ENCODE results near the gene LSMEM2. TPM values are rescaled to one million over a fixed set of nuclear protein-coding genes. Genes with fewer than 3 reads are reported as not detected.
"Not testable (repeated sequence)": the region's sequence is repeated elsewhere in the genome, so short reads cannot be mapped to it uniquely, and the experiment has no call there.

LSMEM2 gene
- polyA plus RNA-seq, 1 donor, result 0.25 TPM

GRCh38 chr3:50258979-50259378, 19.9 kb upstream of the LSMEM2 start:
- Histone ChIP-seq H3K4me3 (ENCODE audit: low read length) (no peak overlapping the region), H3K27me3 (ENCODE audit: control insufficient read depth, insufficient read depth, low read length) (no peaks in the 10 kb centered on the region), H3K36me3 (ENCODE audit: control insufficient read depth, insufficient read depth, low read length) (peaks cover 49% of the 10 kb centered on the region), H3K27ac (ENCODE audit: low read length) (peak overlapping the region; percentile 25), H3K4me1 (ENCODE audit: control insufficient read depth, insufficient read depth, low read length) (peaks cover 25% of the 10 kb centered on the region), H3K9me3 (ENCODE audit: control insufficient read depth, low read depth, low read length) (peaks cover 11% of the 10 kb centered on the region)
- DNase-seq, result no peak
- 65% methylated on average over 2 of the region's 16 CpGs for WGBS (ENCODE audit: insufficient coverage, low lambda C conversion rate)

- DNase-seq, result no peak
- Histone ChIP-seq H3K27me3 (ENCODE audit: control insufficient read depth, insufficient read depth, low read length) (no peaks in the 10 kb centered on the region), H3K4me3 (ENCODE audit: low read length) (no peak overlapping the region), H3K36me3 (ENCODE audit: control insufficient read depth, insufficient read depth, low read length) (peaks cover 44% of the 10 kb centered on the region), H3K4me1 (ENCODE audit: control insufficient read depth, insufficient read depth, low read length) (peaks cover 30% of the 10 kb centered on the region), H3K27ac (ENCODE audit: low read length) (peak overlapping the region; percentile 46), H3K9me3 (ENCODE audit: control insufficient read depth, low read depth, low read length) (peaks cover 11% of the 10 kb centered on the region)
- WGBS (ENCODE audit: insufficient coverage, low lambda C conversion rate), result no CpG with 5 or more reads among the region's 18 CpGs
These were observed 19.4 kb upstream of the LSMEM2 start for GRCh38 chr3:50259432-50260026.

- Histone ChIP-seq H3K9me3 (ENCODE audit: control insufficient read depth, low read depth, low read length) (peaks cover 11% of the 10 kb centered on the region), H3K27ac (ENCODE audit: low read length) (peak overlapping the region; percentile 91), H3K4me3 (ENCODE audit: low read length) (peak overlapping the region; percentile 73), H3K27me3 (ENCODE audit: control insufficient read depth, insufficient read depth, low read length) (no peaks in the 10 kb centered on the region), H3K4me1 (ENCODE audit: control insufficient read depth, insufficient read depth, low read length) (peaks cover 38% of the 10 kb centered on the region), H3K36me3 (ENCODE audit: control insufficient read depth, insufficient read depth, low read length) (peaks cover 36% of the 10 kb centered on the region)
- no CpG with 5 or more reads among the region's 70 CpGs for WGBS (ENCODE audit: insufficient coverage, low lambda C conversion rate)
- DNase-seq, result peak; percentile 94
These were observed 18.6 kb upstream of the LSMEM2 start for GRCh38 chr3:50260027-50260941.

GRCh38 chr3:50260942-50261441, 17.9 kb upstream of the LSMEM2 start:
- H3K4me1 ChIP-seq (ENCODE audit: control insufficient read depth, insufficient read depth, low read length), result peaks cover 45% of the 10 kb centered on the region
- peaks cover 11% of the 10 kb centered on the region for H3K9me3 ChIP-seq (ENCODE audit: control insufficient read depth, low read depth, low read length)
- WGBS (ENCODE audit: insufficient coverage, low lambda C conversion rate), result no CpG with 5 or more reads among the region's 5 CpGs
- DNase-seq, result no peak
- H3K36me3 ChIP-seq (ENCODE audit: control insufficient read depth, insufficient read depth, low read length), result peaks cover 30% of the 10 kb centered on the region
- H3K27ac ChIP-seq (ENCODE audit: low read length), result peak overlapping the region; percentile 91
- peak overlapping the region; percentile 73 for H3K4me3 ChIP-seq (ENCODE audit: low read length)
- H3K27me3 ChIP-seq (ENCODE audit: control insufficient read depth, insufficient read depth, low read length), result no peaks in the 10 kb centered on the region

- no peak for DNase-seq
- H3K27ac ChIP-seq (ENCODE audit: low read length), result peak overlapping the region; percentile 91
- peaks cover 25% of the 10 kb centered on the region for H3K36me3 ChIP-seq (ENCODE audit: control insufficient read depth, insufficient read depth, low read length)
- peaks cover 11% of the 10 kb centered on the region for H3K9me3 ChIP-seq (ENCODE audit: control insufficient read depth, low read depth, low read length)
- WGBS (ENCODE audit: insufficient coverage, low lambda C conversion rate), result no CpG with 5 or more reads among the region's 2 CpGs
- H3K4me3 ChIP-seq (ENCODE audit: low read length), result no peak overlapping the region
- no peaks in the 10 kb centered on the region for H3K27me3 ChIP-seq (ENCODE audit: control insufficient read depth, insufficient read depth, low read length)
- peaks cover 50% of the 10 kb centered on the region for H3K4me1 ChIP-seq (ENCODE audit: control insufficient read depth, insufficient read depth, low read length)
These were observed 17.4 kb upstream of the LSMEM2 start for GRCh38 chr3:50261505-50261904.

- H3K4me3 ChIP-seq (ENCODE audit: low read length); H3K27ac ChIP-seq (ENCODE audit: low read length); H3K27me3 ChIP-seq (ENCODE audit: control insufficient read depth, insufficient read depth, low read length); DNase-seq: not testable (repeated sequence)
- Histone ChIP-seq H3K4me1 (ENCODE audit: control insufficient read depth, insufficient read depth, low read length) (peaks cover 57% of the 10 kb centered on the region), H3K36me3 (ENCODE audit: control insufficient read depth, insufficient read depth, low read length) (peaks cover 18% of the 10 kb centered on the region), H3K9me3 (ENCODE audit: control insufficient read depth, low read depth, low read length) (peaks cover 10% of the 10 kb centered on the region)
- no CpG with 5 or more reads among the region's 4 CpGs for WGBS (ENCODE audit: insufficient coverage, low lambda C conversion rate)
These were observed 16.7 kb upstream of the LSMEM2 start for GRCh38 chr3:50262200-50262599.

- no peak overlapping the region for H3K27ac ChIP-seq (ENCODE audit: low read length)
- H3K9me3 ChIP-seq (ENCODE audit: control insufficient read depth, low read depth, low read length), result peaks cover 4% of the 10 kb centered on the region
- H3K27me3 ChIP-seq (ENCODE audit: control insufficient read depth, insufficient read depth, low read length), result no peaks in the 10 kb centered on the region
- H3K4me1 ChIP-seq (ENCODE audit: control insufficient read depth, insufficient read depth, low read length), result peaks cover 62% of the 10 kb centered on the region
- WGBS (ENCODE audit: insufficient coverage, low lambda C conversion rate), result no CpG with 5 or more reads among the region's 7 CpGs
- H3K36me3 ChIP-seq (ENCODE audit: control insufficient read depth, insufficient read depth, low read length), result peaks cover 13% of the 10 kb centered on the region
- DNase-seq, result no peak
- H3K4me3 ChIP-seq (ENCODE audit: low read length), result no peak overlapping the region
These were observed 16.1 kb upstream of the LSMEM2 start for GRCh38 chr3:50262778-50263177.

GRCh38 chr3:50263478-50264382, 15.2 kb upstream of the LSMEM2 start:
- Histone ChIP-seq H3K9me3 (ENCODE audit: control insufficient read depth, low read depth, low read length) (no peaks in the 10 kb centered on the region), H3K27ac (ENCODE audit: low read length) (peak overlapping the region; percentile 98), H3K27me3 (ENCODE audit: control insufficient read depth, insufficient read depth, low read length) (no peaks in the 10 kb centered on the region), H3K36me3 (ENCODE audit: control insufficient read depth, insufficient read depth, low read length) (peaks cover 4% of the 10 kb centered on the region), H3K4me3 (ENCODE audit: low read length) (no peak overlapping the region), H3K4me1 (ENCODE audit: control insufficient read depth, insufficient read depth, low read length) (peaks cover 72% of the 10 kb centered on the region)
- no CpG with 5 or more reads among the region's 6 CpGs for WGBS (ENCODE audit: insufficient coverage, low lambda C conversion rate)
- DNase-seq, result no peak

- no CpG with 5 or more reads among the region's 7 CpGs for WGBS (ENCODE audit: insufficient coverage, low lambda C conversion rate)
- peak; percentile 94 to 96 for DNase-seq
- no peaks in the 10 kb centered on the region for H3K36me3 ChIP-seq (ENCODE audit: control insufficient read depth, insufficient read depth, low read length)
- H3K27ac ChIP-seq (ENCODE audit: low read length), result peak overlapping the region; percentile 98
- no peaks in the 10 kb centered on the region for H3K9me3 ChIP-seq (ENCODE audit: control insufficient read depth, low read depth, low read length)
- peaks cover 74% of the 10 kb centered on the region for H3K4me1 ChIP-seq (ENCODE audit: control insufficient read depth, insufficient read depth, low read length)
- H3K27me3 ChIP-seq (ENCODE audit: control insufficient read depth, insufficient read depth, low read length), result no peaks in the 10 kb centered on the region
- no peak overlapping the region for H3K4me3 ChIP-seq (ENCODE audit: low read length)
These were observed 14.4 kb upstream of the LSMEM2 start for GRCh38 chr3:50264383-50264963.

All from large intestine (tissue), 3 donors.